WTC11 (cell line): ENCODE results near the gene LPCAT3. TPM values are rescaled to one million over a fixed set of nuclear protein-coding genes. Genes with fewer than 3 reads are reported as not detected.

Experiments
- ATAC-seq: fragments of 200-7000 bp; cut with Tn5 transposase; 2 replicates; pipeline ENCODE4 v1.10.0; 2021; ENCODE audit warnings: mild to moderate bottlenecking, moderate library complexity
- CTCF ChIA-PET: fragments of 300-600 bp; sonication (Branson Sonifier 250); formaldehyde crosslinking; loops from one replicate; lab custom pipeline; 2021; ENCODE audit warnings: antibody characterized with exemption; lab: Charles Lee
- POLR2A ChIA-PET: fragments of 350-600 bp; sonication (Branson Sonifier 250); formaldehyde crosslinking; loops from one replicate; lab custom pipeline; 2021; ENCODE audit warnings: antibody characterized with exemption; lab: Charles Lee
- DNase-seq: peaks from one replicate; pipeline ENCODE4 v3.0.0; 2021; ENCODE audit warnings: low spot score
- H3K27ac Mint-ChIP-seq: 2 replicates; pipeline ENCODE4 v1.8.0; 2021; ENCODE audit warnings: mixed read lengths
- H3K27me3 Mint-ChIP-seq: 2 replicates; pipeline ENCODE4 v1.8.0; 2021; ENCODE audit warnings: low read depth, mild to moderate bottlenecking, moderate library complexity, mixed read lengths
- H3K36me3 Mint-ChIP-seq: 2 replicates; pipeline ENCODE4 v1.8.0; 2021; ENCODE audit warnings: mixed read lengths
- H3K4me1 Mint-ChIP-seq: 2 replicates; pipeline ENCODE4 v1.8.0; 2022; ENCODE audit warnings: mixed read lengths
- H3K4me3 Mint-ChIP-seq: 2 replicates; pipeline ENCODE4 v1.8.0; 2021; ENCODE audit warnings: mild to moderate bottlenecking, moderate library complexity, mixed read lengths
- H3K9me3 Mint-ChIP-seq: 2 replicates; pipeline ENCODE4 v1.8.0; 2021; ENCODE audit warnings: mixed read lengths
- ATF1 ChIP-seq: sonication (generic); formaldehyde crosslinking; IDR thresholded peaks from 2 replicates; pipeline ENCODE4 v1.8.1; 2023; ENCODE audit warnings: mild to moderate bottlenecking, moderate library complexity, missing genetic modification reagents
- ATF2 ChIP-seq: sonication (generic); formaldehyde crosslinking; IDR thresholded peaks from 2 replicates; pipeline ENCODE4 v1.8.1; 2022; ENCODE audit warnings: low read depth, missing genetic modification reagents, borderline replicate concordance
- E2F4 ChIP-seq: sonication (generic); formaldehyde crosslinking; IDR thresholded peaks from 2 replicates; pipeline ENCODE4 v1.8.1; 2022; ENCODE audit warnings: low read depth, mild to moderate bottlenecking, moderate library complexity, missing genetic modification reagents, borderline replicate concordance
- ESRRA ChIP-seq: sonication (generic); formaldehyde crosslinking; IDR thresholded peaks from 2 replicates; pipeline ENCODE4 v1.8.1; 2022; ENCODE audit warnings: mild to moderate bottlenecking, missing genetic modification reagents, borderline replicate concordance
- GABPB1 ChIP-seq: sonication (generic); formaldehyde crosslinking; IDR thresholded peaks from 2 replicates; pipeline ENCODE4 v1.8.1; 2023; ENCODE audit warnings: mild to moderate bottlenecking, missing genetic modification reagents
- IRF2 ChIP-seq: sonication (generic); formaldehyde crosslinking; IDR thresholded peaks from 2 replicates; pipeline ENCODE4 v1.8.0; 2022; ENCODE audit warnings: low read depth, missing genetic modification reagents, borderline replicate concordance
- MAX ChIP-seq: sonication (generic); formaldehyde crosslinking; IDR thresholded peaks from 2 replicates; pipeline ENCODE4 v1.8.0; 2022; ENCODE audit warnings: mild to moderate bottlenecking, missing genetic modification reagents
- MLX ChIP-seq: sonication (generic); formaldehyde crosslinking; IDR thresholded peaks from 2 replicates; pipeline ENCODE4 v1.8.1; 2023; ENCODE audit warnings: mild to moderate bottlenecking, missing genetic modification reagents, moderate library complexity
- MYBL2 ChIP-seq: sonication (generic); formaldehyde crosslinking; IDR thresholded peaks from 2 replicates; pipeline ENCODE4 v1.8.1; 2023; ENCODE audit warnings: mild to moderate bottlenecking, moderate library complexity, missing genetic modification reagents
- NFATC4 ChIP-seq: fragments of 250-450 bp; sonication (Bioruptor Pico); IDR thresholded peaks from 2 replicates; pipeline ENCODE4 v1.9.0; 2021; ENCODE audit warnings: mild to moderate bottlenecking
- OVOL2 ChIP-seq: fragments of 250-450 bp; sonication (Bioruptor Pico); IDR thresholded peaks from 2 replicates; pipeline ENCODE4 v1.9.0; 2021; ENCODE audit warnings: mild to moderate bottlenecking, borderline replicate concordance
- PRRX2 ChIP-seq: fragments of 250-450 bp; sonication (Bioruptor Pico); IDR thresholded peaks from 2 replicates; pipeline ENCODE4 v1.8.0; 2021; ENCODE audit warnings: mild to moderate bottlenecking
- RORB ChIP-seq: fragments of 250-450 bp; sonication (Bioruptor Pico); IDR thresholded peaks from 2 replicates; pipeline ENCODE4 v1.9.0; 2021; ENCODE audit warnings: mild to moderate bottlenecking
- SMAD4 ChIP-seq: sonication (generic); formaldehyde crosslinking; IDR thresholded peaks from 2 replicates; pipeline ENCODE4 v1.8.0; 2022; ENCODE audit warnings: mild to moderate bottlenecking, missing genetic modification reagents
- TCF7 ChIP-seq: sonication (generic); formaldehyde crosslinking; IDR thresholded peaks from 2 replicates; pipeline ENCODE4 v1.8.0; 2022; ENCODE audit warnings: mild to moderate bottlenecking, low read depth, missing genetic modification reagents, moderate library complexity
- TP53 ChIP-seq: sonication (generic); formaldehyde crosslinking; IDR thresholded peaks from 2 replicates; pipeline ENCODE4 v1.8.1; 2023; ENCODE audit warnings: mild to moderate bottlenecking, missing genetic modification reagents
- USF2 ChIP-seq: sonication (generic); formaldehyde crosslinking; IDR thresholded peaks from 2 replicates; pipeline ENCODE4 v1.8.1; 2023; ENCODE audit warnings: mild to moderate bottlenecking, missing genetic modification reagents, moderate library complexity
- ZBTB43 ChIP-seq: sonication (generic); formaldehyde crosslinking; IDR thresholded peaks from 2 replicates; pipeline ENCODE4 v1.8.1; 2023; ENCODE audit warnings: mild to moderate bottlenecking, missing genetic modification reagents
- ZNF121 ChIP-seq: sonication (generic); formaldehyde crosslinking; IDR thresholded peaks from 2 replicates; pipeline ENCODE4 v1.8.0; 2023; ENCODE audit warnings: missing genetic modification reagents
- ZNF232 ChIP-seq: sonication (generic); formaldehyde crosslinking; IDR thresholded peaks from 2 replicates; pipeline ENCODE4 v1.8.0; 2022; ENCODE audit warnings: mild to moderate bottlenecking, missing genetic modification reagents
- ZNF416 ChIP-seq: fragments of 250-450 bp; sonication (Bioruptor Pico); IDR thresholded peaks from 2 replicates; pipeline ENCODE4 v1.9.0; 2021; ENCODE audit warnings: mild to moderate bottlenecking, inconsistent platforms
- ZNF671 ChIP-seq: fragments of 250-450 bp; sonication (Bioruptor Pico); IDR thresholded peaks from 2 replicates; pipeline ENCODE4 v1.8.0; 2021; ENCODE audit warnings: mild to moderate bottlenecking
- total RNA-seq: library from RNA; stranded (reverse); gene quantifications from 3 replicates; pipeline ENCODE4 v1.2.3, GENCODE V29; 2021

LPCAT3 gene
- total RNA-seq, 1 experiment from 2014 or later = 40.0 TPM

GRCh38 chr12:6996040-6996441 lies 22.2 kb downstream of the LPCAT3 start:
- CTCF ChIA-PET = no interaction called here
- H3K36me3 Mint-ChIP-seq = peaks cover 30% of the 10 kb centered on the region
- H3K4me1 Mint-ChIP-seq = no peaks in the 10 kb centered on the region
- no peak for DNase-seq
- POLR2A ChIA-PET = no interaction called here
- no peaks in the 10 kb centered on the region for H3K27me3 Mint-ChIP-seq
- H3K4me3 Mint-ChIP-seq = no peak overlapping the region
- no peaks in the 10 kb centered on the region for H3K9me3 Mint-ChIP-seq
- ATAC-seq = no peak
- TF ChIP-seq TP53 = no peak
- no peak for TF ChIP-seq ATF1
- no peak for TF ChIP-seq RORB (CRISPR knock-in tag)
- TF ChIP-seq SMAD4 (CRISPR knock-in tag) = no peak
- no peak for TF ChIP-seq PRRX2 (CRISPR knock-in tag)
- no peak for TF ChIP-seq ZBTB43 (CRISPR knock-in tag)
- no peak for TF ChIP-seq ZNF671 (CRISPR knock-in tag)
- no peak for TF ChIP-seq ATF2 (CRISPR knock-in tag)
- no peak for TF ChIP-seq MYBL2 (CRISPR knock-in tag)
- TF ChIP-seq TCF7 = no peak
- TF ChIP-seq E2F4 (CRISPR knock-in tag) = no peak
- TF ChIP-seq ZNF416 (CRISPR knock-in tag) = no peak
- TF ChIP-seq MLX (CRISPR knock-in tag) = no peak
- TF ChIP-seq USF2 (CRISPR knock-in tag) = no peak
- TF ChIP-seq ESRRA = no peak
- TF ChIP-seq IRF2 = no peak
- TF ChIP-seq, all 79 proteins: peak for 0
- H3K27ac Mint-ChIP-seq = no peak overlapping the region

GRCh38 chr12:6987956-6988553 lies 30.2 kb downstream of the LPCAT3 start:
- H3K27ac Mint-ChIP-seq = peak overlapping the region; percentile 32
- POLR2A ChIA-PET = no interaction called here
- DNase-seq (no peak), ATAC-seq (no peak)
- H3K36me3 Mint-ChIP-seq = peaks cover 20% of the 10 kb centered on the region
- CTCF ChIA-PET = interaction anchor here (1.2 kb wide), 1 partner anchor 19 kb away, joined by 3 read pairs; no protein-coding TSS in a partner anchor
- TF ChIP-seq MAX (CRISPR knock-in tag) (no peak), ZNF416 (CRISPR knock-in tag) (no peak)
- H3K9me3 Mint-ChIP-seq = no peaks in the 10 kb centered on the region
- H3K4me1 Mint-ChIP-seq = peaks cover under 1% of the 10 kb centered on the region; the same call in 1 of the 2 replicates
- H3K27me3 Mint-ChIP-seq = no peaks in the 10 kb centered on the region
- H3K4me3 Mint-ChIP-seq = no peak overlapping the region

- DNase-seq (no peak), ATAC-seq (peak; percentile 62)
- CTCF ChIA-PET = interaction anchor here (0.9 to 1.5 kb wide), 3 partner anchors 36 to 110 kb away, joined by 3 to 5 read pairs (median 3); partner anchors contain the start of genes LPCAT3 and SPSB2
- POLR2A ChIA-PET = interaction anchor here (1.3 kb wide), 1 partner anchor 126 kb away, joined by 6 read pairs; no protein-coding TSS in a partner anchor
- no peaks in the 10 kb centered on the region for H3K9me3 Mint-ChIP-seq
- no peak for TF ChIP-seq ZNF232 (CRISPR knock-in tag)
- TF ChIP-seq GABPB1 (CRISPR knock-in tag) = no peak
- no peak for TF ChIP-seq OVOL2
- no peak for TF ChIP-seq NFATC4 (CRISPR knock-in tag)
- no peak for TF ChIP-seq ZNF121 (CRISPR knock-in tag)
- TF ChIP-seq TCF7 = no peak
- H3K4me1 Mint-ChIP-seq = peaks cover 12% of the 10 kb centered on the region
- H3K27ac Mint-ChIP-seq = peak overlapping the region; percentile 63
- no peak overlapping the region for H3K4me3 Mint-ChIP-seq
- peaks cover 36% of the 10 kb centered on the region for H3K36me3 Mint-ChIP-seq
- H3K27me3 Mint-ChIP-seq = no peaks in the 10 kb centered on the region
Measured at GRCh38 chr12:6982532-6982931, 35.7 kb downstream of the LPCAT3 start.
